Panc1 (cell line): ENCODE measurements around the gene KIF3A.

Experiments
- CTCF ChIP-seq: fragments of 450-650 bp; IDR thresholded peaks from 2 replicates; pipeline ENCODE4 v1.5.1; 2017; ENCODE audit warnings: mild to moderate bottlenecking
- POLR2AphosphoS5 ChIP-seq: IDR thresholded peaks from 2 replicates; pipeline ENCODE4 v1.6.1; 2012; ENCODE audit warnings: mild to moderate bottlenecking, low read depth, low read length, moderate library complexity

GRCh38 chr5:132658381-132659302 lies 78.7 kb downstream of the KIF3A start:
- TF ChIP-seq CTCF (no peak), POLR2AphosphoS5 (no peak)
